Esophagus squamous epithelium (tissue), 4 donors: ENCODE measurements around the gene HSD3B1.

Experiments used
- CTCF ChIP-seq, 6 experiments: fragments of 450-650 bp in 4 of 6; fragments of 200-600 bp in 2 of 6; sonication (generic) in 2 of 6; IDR thresholded peaks; one replicate each; pipeline ENCODE4 v1.5.1; 2016 to 2019; ENCODE audit warnings: antibody characterized with exemption in 6 of 6, mild to moderate bottlenecking in 4 of 6, moderate library complexity in 4 of 6
- POLR2A ChIP-seq, 4 donors: fragments of 450-650 bp; IDR thresholded peaks; one replicate each; pipeline ENCODE4 v1.6.1; 2017; ENCODE audit warnings: antibody characterized with exemption in 4 of 4, mild to moderate bottlenecking in 4 of 4, moderate library complexity in 3 of 4

GRCh38 chr1:119467219-119467618 lies 39.8 kb upstream of the HSD3B1 start:
- TF ChIP-seq CTCF (IDR thresholded peaks at IDR 0.05) (no peak), POLR2A (IDR thresholded peaks at IDR 0.05) (no peak)
